Smooth muscle cell (in vitro differentiated cells): ENCODE measurements around the gene PBXIP1. TPM values are rescaled to one million over a fixed set of nuclear protein-coding genes. Genes with fewer than 3 reads are reported as not detected.

ENCODE experiments used
- DNase-seq: peaks from one replicate; lab custom pipeline; 2025; ENCODE audit not compliant: unreplicated experiment; lab: John Stamatoyannopoulos, UW
- H2AFZ ChIP-seq: fragments of 200-600 bp; sonication (generic); 2 replicates; pipeline ENCODE4 v1.6.0; 2016; ENCODE audit warnings: antibody characterized with exemption, low read depth, mild to moderate bottlenecking
- H3F3A ChIP-seq: fragments of 200-600 bp; sonication (generic); 2 replicates; pipeline ENCODE4 v1.6.0; 2017; ENCODE audit warnings: antibody characterized with exemption, low read depth
- H3K27ac ChIP-seq: fragments of 200-600 bp; sonication (generic); 2 replicates; pipeline ENCODE4 v1.5.1; 2016; ENCODE audit warnings: low read depth, mild to moderate bottlenecking
- H3K27me3 ChIP-seq: fragments of 200-600 bp; sonication (generic); 2 replicates; pipeline ENCODE4 v1.6.1; 2016; ENCODE audit warnings: low read depth, mild to moderate bottlenecking
- H3K36me3 ChIP-seq: fragments of 200-600 bp; sonication (generic); 2 replicates; pipeline ENCODE4 v1.5.1; 2016; ENCODE audit warnings: low read depth
- H3K4me1 ChIP-seq: fragments of 200-600 bp; sonication (generic); 2 replicates; pipeline ENCODE4 v1.5.1; 2016; ENCODE audit warnings: low read depth
- H3K4me2 ChIP-seq: fragments of 200-600 bp; sonication (generic); 2 replicates; pipeline ENCODE4 v1.6.0; 2016; ENCODE audit warnings: mild to moderate bottlenecking
- H3K4me3 ChIP-seq: fragments of 200-600 bp; sonication (generic); 2 replicates; pipeline ENCODE4 v1.5.1; 2016; ENCODE audit warnings: mild to moderate bottlenecking
- H3K79me2 ChIP-seq: fragments of 200-600 bp; sonication (generic); 2 replicates; pipeline ENCODE4 v1.6.0; 2016; ENCODE audit warnings: low read depth, mild to moderate bottlenecking
- H3K9ac ChIP-seq: fragments of 200-600 bp; sonication (generic); 2 replicates; pipeline ENCODE4 v1.6.0; 2016; ENCODE audit warnings: low read depth
- H3K9me3 ChIP-seq: fragments of 200-600 bp; sonication (generic); replicated peaks from 2 replicates; pipeline ENCODE4 v1.5.1; 2016; ENCODE audit warnings: low read depth
- H4K20me1 ChIP-seq: fragments of 200-600 bp; sonication (generic); 2 replicates; pipeline ENCODE4 v1.6.0; 2016; ENCODE audit warnings: low read depth
- WGBS: methylation state at CpG from one replicate; pipeline ENCODE4 v1.1.7; 2016; ENCODE audit warnings: low lambda C conversion rate; 5-methylcytosine and 5-hydroxymethylcytosine counted together
- polyA plus RNA-seq: library from polyadenylated mRNA; unstranded; fragments of >200 nt; fragmentation: Nextera tagmentation; extraction: Ambion mirVana; gene quantifications from 2 replicates; pipeline ENCODE4 v1.2.1, GENCODE V29; 2016
- total RNA-seq: library from RNA; depleted of rRNA; stranded (reverse); fragments of >200 nt; gene quantifications from 2 replicates; pipeline ENCODE4 v1.2.3, GENCODE V29; 2014
- TF ChIP-seq, protein P1 (sequence below): fragments of 200-600 bp; sonication (generic); IDR thresholded peaks from 2 replicates; pipeline ENCODE4 v1.5.1; 2017; ENCODE audit warnings: borderline replicate concordance, mild to moderate bottlenecking, antibody characterized with exemption; ENCODE audit not compliant: insufficient read depth, poor library complexity, severe bottlenecking

The PBXIP1 gene
- total and polyA plus RNA-seq, 2 experiments from 2014 or later, result 40.5 to 41.9 TPM

DNA sequence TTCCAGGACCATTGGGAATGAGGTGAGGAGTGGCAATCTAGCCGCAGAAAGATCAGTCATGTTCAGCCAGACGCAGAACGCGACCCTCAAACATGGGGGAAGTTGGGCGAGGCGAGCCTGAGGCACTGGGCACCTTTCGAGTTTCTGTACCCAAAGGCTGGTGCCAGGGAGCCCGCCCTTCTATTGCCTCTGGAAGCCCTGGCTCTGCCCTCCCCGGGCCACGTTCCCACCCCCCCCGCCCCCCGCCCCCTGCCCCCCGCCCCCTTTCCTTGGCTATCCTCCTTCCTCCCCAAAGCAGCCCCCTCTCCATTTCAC, 44.5 kb upstream of the PBXIP1 start:
- Histone ChIP-seq H3K9ac (peak overlapping the region; percentile 84), H2AFZ (no peak overlapping the region), H4K20me1 (no peaks in the 10 kb centered on the region), H3K4me3 (peak overlapping the region; percentile 73), H3K4me2 (peak overlapping the region; percentile 86), H3K79me2 (peaks cover 28% of the 10 kb centered on the region), H3K9me3 (no peaks in the 10 kb centered on the region), H3K36me3 (no peaks in the 10 kb centered on the region), H3K4me1 (peaks cover 16% of the 10 kb centered on the region), H3K27ac (peak overlapping the region; percentile 95), H3F3A (peaks cover 10% of the 10 kb centered on the region), H3K27me3 (no peaks in the 10 kb centered on the region)
- TF ChIP-seq, protein P1, sequence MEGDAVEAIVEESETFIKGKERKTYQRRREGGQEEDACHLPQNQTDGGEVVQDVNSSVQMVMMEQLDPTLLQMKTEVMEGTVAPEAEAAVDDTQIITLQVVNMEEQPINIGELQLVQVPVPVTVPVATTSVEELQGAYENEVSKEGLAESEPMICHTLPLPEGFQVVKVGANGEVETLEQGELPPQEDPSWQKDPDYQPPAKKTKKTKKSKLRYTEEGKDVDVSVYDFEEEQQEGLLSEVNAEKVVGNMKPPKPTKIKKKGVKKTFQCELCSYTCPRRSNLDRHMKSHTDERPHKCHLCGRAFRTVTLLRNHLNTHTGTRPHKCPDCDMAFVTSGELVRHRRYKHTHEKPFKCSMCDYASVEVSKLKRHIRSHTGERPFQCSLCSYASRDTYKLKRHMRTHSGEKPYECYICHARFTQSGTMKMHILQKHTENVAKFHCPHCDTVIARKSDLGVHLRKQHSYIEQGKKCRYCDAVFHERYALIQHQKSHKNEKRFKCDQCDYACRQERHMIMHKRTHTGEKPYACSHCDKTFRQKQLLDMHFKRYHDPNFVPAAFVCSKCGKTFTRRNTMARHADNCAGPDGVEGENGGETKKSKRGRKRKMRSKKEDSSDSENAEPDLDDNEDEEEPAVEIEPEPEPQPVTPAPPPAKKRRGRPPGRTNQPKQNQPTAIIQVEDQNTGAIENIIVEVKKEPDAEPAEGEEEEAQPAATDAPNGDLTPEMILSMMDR, result no peak
- no peak for DNase-seq
- 2% methylated on average over 7 of the region's 13 CpGs for WGBS

GRCh38 chr1:154999571-155000410, 43.9 kb upstream of the PBXIP1 start:
- Histone ChIP-seq H3K4me2 (peak overlapping the region; percentile 86), H4K20me1 (no peaks in the 10 kb centered on the region), H3K9me3 (no peaks in the 10 kb centered on the region), H3K9ac (peak overlapping the region; percentile 84), H3K4me1 (peaks cover 16% of the 10 kb centered on the region), H3K4me3 (peak overlapping the region; percentile 73), H3F3A (peaks cover 10% of the 10 kb centered on the region), H3K27me3 (no peaks in the 10 kb centered on the region), H3K27ac (peak overlapping the region; percentile 95), H3K79me2 (peaks cover 23% of the 10 kb centered on the region), H2AFZ (no peak overlapping the region), H3K36me3 (no peaks in the 10 kb centered on the region)
- TF ChIP-seq, protein P1, result peak; percentile 6
- peak; percentile 49 for DNase-seq
- under 1% methylated on average over 41 of the region's 50 CpGs for WGBS

DNA sequence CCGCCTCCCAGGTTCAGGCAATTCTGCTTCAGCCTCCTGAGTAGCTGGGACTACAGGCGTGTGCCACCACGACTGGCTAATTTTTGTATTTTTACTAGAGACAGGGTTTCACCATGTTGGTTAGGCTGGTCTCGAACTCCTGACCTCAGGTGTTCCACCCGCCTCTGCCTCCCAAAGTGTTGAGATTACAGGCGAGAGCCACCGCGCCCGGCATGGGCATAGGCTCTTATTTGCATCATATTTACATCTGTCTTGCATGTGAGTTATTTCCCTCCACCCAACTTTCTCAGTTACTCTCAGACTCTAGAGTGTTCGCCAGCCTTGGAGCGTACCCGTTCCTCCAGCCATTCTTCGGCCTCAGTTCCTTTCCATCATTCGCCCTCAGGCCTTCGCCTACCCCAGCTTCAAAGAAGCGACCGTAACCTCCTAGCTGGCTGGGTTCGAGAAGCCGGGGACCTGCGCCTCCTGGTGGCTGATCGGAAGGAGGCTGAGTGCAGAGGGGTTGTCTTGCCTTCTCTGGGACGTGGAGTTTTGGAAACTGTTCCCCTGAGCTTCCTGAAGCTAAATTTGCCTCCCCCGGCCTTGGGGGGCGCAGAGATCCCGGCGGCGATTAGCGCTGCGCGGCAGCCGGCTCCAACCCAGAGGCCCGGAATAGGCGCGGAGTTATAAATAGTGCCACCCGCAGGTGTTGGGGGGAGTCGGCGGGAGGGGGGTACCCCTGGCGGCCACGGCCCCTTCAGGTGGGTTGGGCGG, 43.1 kb upstream of the PBXIP1 start:
- H3K27me3 ChIP-seq, result no peaks in the 10 kb centered on the region
- H3K4me1 ChIP-seq, result peaks cover 8% of the 10 kb centered on the region
- H3K9me3 ChIP-seq, result no peaks in the 10 kb centered on the region
- H3K79me2 ChIP-seq, result peaks cover 15% of the 10 kb centered on the region
- TF ChIP-seq, protein P1, result peak; percentile 88
- 21% methylated on average over 40 of the region's 40 CpGs for WGBS
- no peak overlapping the region for H3K27ac ChIP-seq
- no peaks in the 10 kb centered on the region for H3K36me3 ChIP-seq
- peak overlapping the region; percentile 73 for H3K4me3 ChIP-seq
- H2AFZ ChIP-seq, result no peak overlapping the region
- H3K4me2 ChIP-seq, result peak overlapping the region; percentile 86
- H3K9ac ChIP-seq, result no peak overlapping the region
- H3F3A ChIP-seq, result peaks cover 10% of the 10 kb centered on the region
- H4K20me1 ChIP-seq, result no peaks in the 10 kb centered on the region
- no peak for DNase-seq
